ENCODE data around the gene SUCLA2. TPM values are rescaled to one million over a fixed set of nuclear protein-coding genes. Genes with fewer than 3 reads are reported as not detected.

Gene SUCLA2
- total and polyA plus RNA-seq, 2 of the 8 experiments (the other 6 are each of a cell fraction or from before 2014, with no cell fraction given): 23.5 to 78.8 TPM

GRCh38 chr13:47934371-47934770 is 66.7 kb downstream of the SUCLA2 start (continued):
- no peak for TF ChIP-seq CTCF (IDR thresholded peaks at IDR 0.05; ENCODE audit: control extremely low read depth in 1 of 3, insufficient read depth in 1 of 3, low read depth in 1 of 3, low read length in 3 of 3)
